NCI-H1694 (cell line): Measurements from ENCODE around the gene FNIP1.
"Not testable (repeated sequence)": the region's sequence is repeated elsewhere in the genome, so short reads cannot be mapped to it uniquely, and the experiment has no call there.

Experiments used
- DNase-seq: peaks from one replicate; lab custom pipeline; 2025; lab: John Stamatoyannopoulos, UW

Gene FNIP1

GRCh38 chr5:131749723-131750470, 46.9 kb downstream of the FNIP1 start:
- no peak for DNase-seq

- DNase-seq: no peak
Measured at GRCh38 chr5:131749138-131749537, 47.7 kb downstream of the FNIP1 start.

- no peak for DNase-seq
Measured at GRCh38 chr5:131747180-131748105, 49.4 kb downstream of the FNIP1 start.

DNA sequence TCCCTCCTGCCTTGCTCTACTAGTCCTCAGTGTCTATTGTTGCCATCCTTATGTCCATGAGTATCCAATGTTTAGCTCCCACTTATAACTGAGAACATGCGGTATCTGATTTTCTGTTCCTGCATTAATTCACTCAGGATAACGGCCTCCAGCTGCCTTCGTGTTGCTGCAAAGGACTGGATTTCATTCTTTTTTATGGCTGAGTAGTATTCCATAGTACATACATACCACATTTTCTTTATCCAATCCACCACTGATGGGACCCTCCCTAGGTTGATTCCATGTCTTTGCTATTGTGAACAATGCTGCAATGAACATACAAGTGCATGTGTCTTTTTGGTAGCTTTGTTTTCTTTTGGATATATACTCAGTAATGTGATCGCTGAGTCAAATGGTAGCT, 50.4 kb downstream of the FNIP1 start:
- no peak for DNase-seq

DNA sequence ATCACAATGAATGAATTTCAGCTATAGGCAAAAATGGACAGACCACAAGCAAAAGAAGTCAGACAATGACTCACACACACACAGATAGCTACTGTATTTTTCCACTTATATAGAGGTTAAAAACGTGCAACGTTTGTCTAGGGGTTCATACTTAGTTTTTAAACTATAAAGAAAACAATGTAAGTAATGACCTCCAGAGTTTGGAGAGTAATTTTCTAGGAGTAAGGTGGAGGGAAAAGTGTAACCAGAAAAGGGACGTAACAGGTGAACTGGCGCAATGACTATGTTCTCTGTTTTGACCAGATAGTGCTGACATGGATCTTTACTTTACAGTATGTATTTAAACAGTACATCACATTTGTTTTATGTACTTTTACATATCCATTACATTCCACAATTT, 51.1 kb downstream of the FNIP1 start:
- DNase-seq: no peak

GRCh38 chr5:131745155-131745554, 51.7 kb downstream of the FNIP1 start:
- DNase-seq: no peak

GRCh38 chr5:131740477-131740876, 56.3 kb downstream of the FNIP1 start:
- no peak for DNase-seq

DNA sequence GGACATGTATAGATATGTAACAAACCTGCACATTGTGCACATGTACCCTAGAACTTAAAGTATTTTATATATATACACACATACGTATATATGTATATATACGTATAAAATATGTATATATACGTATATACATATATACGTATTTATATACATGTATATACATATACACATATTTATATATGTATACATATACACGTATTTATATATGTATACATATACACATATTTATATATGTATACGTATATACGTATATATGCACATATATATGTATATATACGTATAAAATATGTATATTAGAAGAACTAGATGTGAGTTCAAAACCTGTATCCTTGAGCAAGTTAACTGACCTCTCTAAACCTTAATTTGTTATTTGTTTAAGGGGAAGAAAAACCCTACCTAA, 61.4 kb downstream of the FNIP1 start:
- DNase-seq: no peak

DNA sequence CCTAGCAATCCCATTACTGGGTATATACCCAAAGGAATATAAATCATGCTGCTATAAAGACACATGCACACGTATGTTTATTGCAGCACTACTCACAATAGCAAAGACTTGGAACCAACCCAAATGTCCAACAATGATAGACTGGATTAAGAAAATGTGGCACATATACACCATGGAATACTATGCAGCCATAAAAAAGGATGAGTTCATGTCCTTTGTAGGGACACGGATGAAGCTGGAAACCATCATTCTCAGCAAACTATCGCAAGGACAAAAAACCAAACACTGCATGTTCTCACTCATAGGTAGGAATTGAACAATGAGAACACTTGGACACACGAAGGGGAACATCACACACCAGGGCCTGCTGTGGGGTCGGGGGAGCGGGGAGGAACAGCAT, 61.9 kb downstream of the FNIP1 start:
- not testable (repeated sequence) for DNase-seq

- DNase-seq: not testable (repeated sequence)
Measured at GRCh38 chr5:131729292-131729691, 67.5 kb downstream of the FNIP1 start.

GRCh38 chr5:131724089-131724488, 72.7 kb downstream of the FNIP1 start:
- not testable (repeated sequence) for DNase-seq

GRCh38 chr5:131720714-131721113, 76.1 kb downstream of the FNIP1 start:
- no peak for DNase-seq

DNA sequence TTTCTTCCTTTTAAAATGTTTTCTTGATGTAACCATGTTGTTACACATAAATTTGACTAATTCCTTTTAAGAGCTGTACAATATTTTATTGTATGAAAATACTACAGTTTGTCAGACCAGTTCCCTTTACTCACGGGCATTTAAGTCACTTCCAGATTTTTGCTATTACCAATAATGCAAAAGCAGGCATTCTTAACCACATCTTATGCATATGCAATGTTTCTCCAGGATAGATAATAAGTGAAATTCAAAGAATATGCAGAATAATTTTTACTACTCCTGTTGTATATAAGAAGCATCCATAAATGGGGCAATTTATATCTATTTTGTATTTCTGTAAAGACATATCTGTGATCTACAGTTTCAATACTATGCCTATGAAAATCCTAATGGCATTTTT, 77.3 kb downstream of the FNIP1 start:
- DNase-seq: no peak

DNA sequence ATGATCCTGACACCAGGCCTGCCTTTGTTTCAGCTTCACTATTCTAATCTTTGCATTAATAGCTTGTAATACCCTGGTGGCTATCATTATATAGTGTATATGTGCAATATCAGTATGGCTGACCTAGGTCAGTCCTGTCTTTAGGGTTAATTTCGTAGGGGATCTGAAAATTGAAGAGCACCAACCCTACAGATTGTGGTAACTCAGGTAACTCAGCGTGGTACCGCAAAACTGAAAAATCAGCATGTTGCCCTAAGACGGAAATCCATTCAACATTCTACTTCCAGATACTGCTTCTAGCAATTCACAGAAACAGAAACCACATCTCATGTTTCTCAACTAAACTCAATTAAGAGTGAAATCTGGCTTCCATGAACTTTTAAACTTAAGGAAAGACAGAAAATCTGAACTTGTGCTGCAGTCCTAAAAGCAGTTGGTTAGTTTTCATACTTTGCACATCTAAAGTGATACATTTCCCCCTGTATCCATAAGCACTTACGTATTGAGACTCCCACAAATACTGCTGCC, 78.3 kb downstream of the FNIP1 start:
- no peak for DNase-seq

DNA sequence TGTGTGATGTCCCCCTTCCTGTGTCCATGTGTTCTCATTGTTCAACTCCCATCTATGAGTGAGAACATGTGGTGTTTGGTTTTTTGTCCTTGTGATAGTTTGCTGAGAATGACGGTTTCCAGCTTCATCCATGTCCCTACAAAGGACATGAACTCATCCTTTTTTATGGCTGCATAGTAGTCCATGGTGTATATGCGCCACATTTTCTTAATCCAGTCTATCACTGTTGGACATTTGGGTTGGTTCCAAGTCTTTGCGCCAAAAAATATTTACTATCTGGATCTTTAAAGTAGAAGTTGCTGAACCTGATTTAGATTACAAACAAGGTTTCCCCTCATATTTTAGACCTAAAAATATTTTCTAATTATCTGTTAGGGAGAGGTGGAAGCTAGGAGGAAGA, 79.7 kb downstream of the FNIP1 start:
- DNase-seq: not testable (repeated sequence)

DNA sequence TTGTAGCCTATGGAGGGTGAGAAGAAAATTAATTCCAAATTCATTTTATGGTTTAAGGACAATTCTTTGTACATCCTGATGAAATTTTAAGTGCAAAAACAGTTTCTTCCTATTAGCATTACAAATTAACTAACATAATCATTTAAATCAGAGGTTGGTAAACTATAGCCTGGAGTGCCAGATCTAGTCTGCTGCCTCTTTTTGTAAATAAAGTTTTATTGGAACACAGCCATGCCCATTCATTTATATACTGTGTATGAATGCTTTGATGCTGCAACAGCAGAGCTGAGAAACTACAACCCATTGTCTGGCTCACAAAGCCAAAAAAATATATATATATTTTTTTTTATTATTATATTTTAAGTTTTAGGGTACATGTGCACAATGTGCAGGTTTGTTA, 80.2 kb downstream of the FNIP1 start:
- no peak for DNase-seq

GRCh38 chr5:131710391-131710790, 86.4 kb downstream of the FNIP1 start:
- DNase-seq: no peak

GRCh38 chr5:131709043-131709442, 87.8 kb downstream of the FNIP1 start:
- DNase-seq: no peak

DNA sequence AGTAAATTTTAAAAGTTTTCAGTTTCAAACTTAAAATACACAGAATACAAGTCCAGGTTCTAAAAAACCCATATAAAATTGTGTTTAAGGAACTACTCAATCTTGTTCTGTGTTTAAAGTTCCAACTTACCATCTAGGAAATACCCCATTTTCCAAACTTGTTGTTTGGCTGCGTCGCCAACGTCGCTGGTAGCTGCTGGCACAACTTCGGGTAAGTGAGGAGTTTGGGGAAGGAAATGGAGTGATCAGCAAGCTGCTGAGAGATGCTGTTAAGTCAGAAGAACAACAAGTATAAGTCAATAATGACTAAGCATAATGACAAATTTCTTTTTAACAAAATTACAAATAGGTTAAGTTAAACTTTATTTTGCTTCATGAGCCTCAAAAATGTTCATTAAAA, 90.5 kb downstream of the FNIP1 start:
- DNase-seq: no peak

GRCh38 chr5:131694926-131695325, 101.9 kb downstream of the FNIP1 start:
- DNase-seq: no peak

DNA sequence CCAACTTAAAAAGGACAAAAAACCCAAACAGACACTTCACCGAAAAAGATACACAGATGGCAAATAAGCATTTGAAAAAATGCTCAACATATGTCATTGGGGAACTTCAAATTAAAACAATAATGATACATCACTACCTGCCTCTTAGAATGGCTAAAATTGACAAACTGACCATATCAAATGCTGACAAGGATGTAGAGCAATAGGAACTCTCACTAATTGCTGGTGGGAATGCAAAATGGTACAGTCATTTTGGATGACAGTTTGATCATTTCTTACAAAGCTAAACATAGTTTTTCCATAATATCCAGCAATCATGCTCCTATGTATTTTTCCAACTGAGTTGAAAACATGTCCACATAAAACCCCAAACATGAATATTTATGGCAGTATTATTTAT, 102.9 kb downstream of the FNIP1 start:
- DNase-seq: no peak

DNA sequence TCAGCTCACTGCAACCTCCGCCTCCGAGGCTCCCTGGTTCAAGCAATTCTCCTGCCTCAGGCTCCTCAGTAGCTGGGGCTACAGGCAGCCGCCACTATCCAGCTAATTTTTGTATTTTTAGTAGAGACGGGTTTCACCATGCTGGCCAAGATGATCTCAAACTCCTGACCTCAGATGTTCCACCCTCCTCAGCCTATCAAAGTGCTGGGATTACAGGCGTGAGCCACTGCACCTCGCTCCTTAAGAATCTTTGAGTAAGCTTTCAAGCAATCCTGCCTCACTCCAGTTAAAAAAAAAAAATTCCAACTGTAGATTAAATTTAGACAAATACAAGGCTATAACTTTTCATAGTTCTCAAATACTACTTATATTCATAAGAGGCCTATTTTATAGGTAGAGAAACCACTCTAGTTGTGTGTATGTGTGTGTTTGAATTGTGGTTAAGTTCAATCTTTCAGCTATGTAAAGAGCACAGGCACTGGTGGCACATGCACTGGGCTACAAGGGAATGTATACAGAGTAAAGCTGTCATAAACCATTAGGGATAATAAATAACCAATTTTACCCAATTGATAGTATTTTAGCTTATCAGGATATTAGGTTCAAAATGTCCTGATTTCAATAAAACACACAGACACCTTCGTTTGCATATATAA, 111.2 kb downstream of the FNIP1 start:
- DNase-seq: no peak
